Mononuclear cell (primary cell): Measurements from ENCODE around the gene PRKD2. TPM values are rescaled to one million over a fixed set of nuclear protein-coding genes. Genes with fewer than 3 reads are reported as not detected.
"Not testable (repeated sequence)": the region's sequence is repeated elsewhere in the genome, so short reads cannot be mapped to it uniquely, and the experiment has no call there.

Experiments
- H3K27me3 ChIP-seq: 2 replicates; pipeline ENCODE4 v1.6.0; 2011; ENCODE audit warnings: low read length, control low read depth; ENCODE audit not compliant: insufficient read depth
- H3K4me1 ChIP-seq: 2 replicates; pipeline ENCODE4 v1.5.1; 2011; ENCODE audit warnings: mild to moderate bottlenecking, low read length, control low read depth; ENCODE audit not compliant: insufficient read depth
- H3K4me3 ChIP-seq: 2 replicates; pipeline ENCODE4 v1.5.1; 2011; ENCODE audit warnings: mild to moderate bottlenecking, low read length, moderate library complexity
- H3K9me3 ChIP-seq: 2 replicates; pipeline ENCODE4 v1.5.1; 2011; ENCODE audit warnings: low read depth, mild to moderate bottlenecking, control low read depth, low read length
- total RNA-seq: library from RNA; depleted of rRNA; stranded (reverse); fragments of >200 nt; gene quantifications from one replicate; pipeline ENCODE4 v1.2.3, GENCODE V29; 2012

PRKD2 gene
- total RNA-seq, 1 donor = 25.2 TPM

GRCh38 chr19:46713781-46714443 lies 3.0 kb downstream of the PRKD2 start:
- no peaks in the 10 kb centered on the region for H3K9me3 ChIP-seq
- H3K4me1 ChIP-seq = peaks cover 47% of the 10 kb centered on the region
- no peaks in the 10 kb centered on the region for H3K27me3 ChIP-seq
- peak overlapping the region; percentile 88 for H3K4me3 ChIP-seq

DNA sequence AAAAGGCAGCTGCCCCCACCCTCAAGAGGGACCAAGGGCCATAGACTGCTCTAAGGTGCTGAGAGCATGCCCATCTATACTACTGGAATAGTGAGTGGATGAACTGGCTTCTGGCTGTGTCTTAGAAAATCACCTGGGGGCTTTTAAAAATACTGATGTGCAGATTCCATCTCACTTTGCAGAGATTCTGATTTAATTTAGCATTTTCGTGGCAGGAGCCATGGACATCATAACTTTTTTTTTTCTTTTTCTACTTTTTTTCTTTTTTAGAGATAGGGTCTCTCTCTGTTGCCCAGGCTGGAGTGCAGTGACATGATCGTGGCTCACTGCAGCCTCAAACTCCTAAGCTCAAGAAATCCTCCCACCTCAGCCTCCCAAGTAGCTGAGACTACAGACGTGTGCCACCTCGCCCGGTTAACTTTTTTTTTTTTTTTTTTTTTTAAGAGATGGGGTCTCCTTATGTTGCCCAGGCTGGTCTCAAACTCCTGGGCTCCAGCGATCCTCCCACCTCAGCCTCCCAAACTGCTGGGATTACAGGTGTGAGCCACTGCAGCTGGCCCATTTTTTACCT lies 4.1 kb downstream of the PRKD2 start:
- not testable (repeated sequence) for H3K9me3 ChIP-seq, H3K27me3 ChIP-seq, H3K4me3 ChIP-seq
- peaks cover 36% of the 10 kb centered on the region for H3K4me1 ChIP-seq

DNA sequence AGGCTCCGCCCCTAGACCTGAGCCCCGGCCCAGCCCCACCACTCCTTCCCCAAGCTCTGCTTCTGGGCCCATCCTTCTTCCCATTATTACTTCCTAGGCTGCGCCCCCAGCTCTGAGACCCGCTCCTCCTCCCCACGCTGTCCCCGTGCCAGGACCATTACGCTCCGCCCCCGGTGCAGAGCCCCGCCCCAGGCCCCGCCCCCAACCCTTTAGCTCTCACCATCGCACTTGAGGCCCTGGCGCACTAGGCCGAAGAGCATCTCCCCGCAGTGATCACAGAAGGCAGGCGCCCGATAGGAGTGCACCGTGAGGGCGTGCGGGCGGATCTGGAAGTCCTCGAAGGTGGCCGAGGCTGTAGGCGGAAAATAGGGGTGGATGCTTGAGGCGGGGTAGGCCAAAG lies 6.2 kb downstream of the PRKD2 start:
- peaks cover 26% of the 10 kb centered on the region for H3K4me1 ChIP-seq
- H3K27me3 ChIP-seq = no peaks in the 10 kb centered on the region
- no peak overlapping the region for H3K4me3 ChIP-seq
- H3K9me3 ChIP-seq = no peaks in the 10 kb centered on the region

DNA sequence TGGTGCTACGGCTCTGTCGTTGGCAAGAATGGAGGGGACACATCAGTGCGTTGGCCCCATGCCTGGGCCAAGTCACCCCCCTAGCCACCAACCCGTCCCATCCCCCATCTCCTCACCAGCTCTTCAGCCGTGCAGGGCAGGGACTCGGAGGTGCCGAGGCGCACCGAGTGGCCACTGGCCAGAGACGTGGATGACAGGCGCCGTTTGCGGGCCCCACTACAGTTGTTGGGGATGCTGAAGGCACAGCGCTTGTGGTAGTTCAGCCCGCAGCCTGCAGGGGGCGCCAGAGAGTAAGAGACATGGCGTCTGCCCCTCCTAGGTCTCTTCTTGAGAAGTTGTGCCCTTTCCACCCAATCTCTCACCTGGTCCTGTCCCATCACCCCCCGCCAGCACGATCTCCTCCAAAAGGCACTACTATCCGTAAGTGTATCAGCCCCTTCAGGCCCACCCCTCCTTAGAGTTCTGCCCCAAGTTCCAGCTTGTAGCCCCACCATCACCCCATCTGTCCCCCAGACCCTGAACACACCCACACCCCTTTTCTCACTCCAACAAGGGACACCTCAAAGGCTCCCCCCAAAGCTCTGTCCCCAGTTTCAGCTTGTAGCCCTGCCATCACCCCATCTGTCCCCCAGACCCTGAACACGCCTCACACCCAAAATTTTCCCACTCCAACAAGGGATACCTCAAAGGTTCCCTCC lies 12.4 kb downstream of the PRKD2 start:
- H3K27me3 ChIP-seq = no peaks in the 10 kb centered on the region
- no peaks in the 10 kb centered on the region for H3K4me1 ChIP-seq
- H3K9me3 ChIP-seq = no peaks in the 10 kb centered on the region
- no peak overlapping the region for H3K4me3 ChIP-seq

- no peak overlapping the region for H3K4me3 ChIP-seq
- H3K27me3 ChIP-seq = no peaks in the 10 kb centered on the region
- no peaks in the 10 kb centered on the region for H3K9me3 ChIP-seq
- H3K4me1 ChIP-seq = no peaks in the 10 kb centered on the region
Observed at GRCh38 chr19:46700704-46701103, 16.2 kb downstream of the PRKD2 start.

DNA sequence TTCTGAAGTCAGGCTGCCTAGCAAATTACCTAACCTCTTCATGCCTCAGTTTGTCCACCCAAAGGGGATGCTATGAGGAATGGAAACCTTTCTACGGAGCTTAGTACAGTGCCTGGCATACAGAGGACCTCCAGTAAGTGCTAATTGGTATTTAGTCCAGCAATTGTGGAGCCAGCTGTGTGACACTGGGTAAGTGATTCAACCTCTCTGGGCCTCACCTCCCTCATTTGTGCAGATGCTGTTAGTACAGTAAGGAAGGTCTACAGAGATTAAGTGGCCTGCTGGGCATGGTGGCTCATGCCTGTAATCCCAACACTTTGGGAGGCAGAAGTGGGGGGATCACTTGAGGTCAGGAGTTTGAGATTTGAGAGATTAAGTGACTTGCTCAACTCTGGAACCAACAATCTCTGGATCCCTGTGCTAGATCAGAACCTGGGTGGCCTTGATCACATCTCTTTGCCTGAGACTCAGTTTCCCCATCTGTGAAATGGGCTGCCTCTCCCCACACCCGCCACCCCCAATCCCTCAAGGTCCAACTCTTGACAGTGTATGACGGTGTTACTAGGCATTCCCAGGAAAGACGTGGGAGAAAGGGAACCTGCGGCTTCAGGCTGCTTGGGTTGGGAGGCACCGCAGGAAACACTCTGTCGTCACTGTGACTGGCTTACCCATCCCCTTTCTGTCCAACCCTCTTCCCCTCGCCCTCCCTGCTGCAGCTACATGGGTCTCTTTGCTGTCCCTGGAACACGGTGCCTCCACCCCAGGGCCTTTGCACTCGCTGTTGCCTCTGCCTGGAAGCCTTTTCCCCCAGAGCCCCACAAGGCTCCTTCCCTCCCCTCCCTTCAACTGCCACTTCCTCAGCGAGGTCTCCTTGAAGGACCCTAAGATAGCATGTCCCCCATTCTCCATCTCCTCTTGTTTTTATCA lies 18.3 kb downstream of the PRKD2 start:
- Histone ChIP-seq H3K4me1 (no peaks in the 10 kb centered on the region), H3K4me3 (no peak overlapping the region), H3K27me3 (no peaks in the 10 kb centered on the region), H3K9me3 (no peaks in the 10 kb centered on the region)

DNA sequence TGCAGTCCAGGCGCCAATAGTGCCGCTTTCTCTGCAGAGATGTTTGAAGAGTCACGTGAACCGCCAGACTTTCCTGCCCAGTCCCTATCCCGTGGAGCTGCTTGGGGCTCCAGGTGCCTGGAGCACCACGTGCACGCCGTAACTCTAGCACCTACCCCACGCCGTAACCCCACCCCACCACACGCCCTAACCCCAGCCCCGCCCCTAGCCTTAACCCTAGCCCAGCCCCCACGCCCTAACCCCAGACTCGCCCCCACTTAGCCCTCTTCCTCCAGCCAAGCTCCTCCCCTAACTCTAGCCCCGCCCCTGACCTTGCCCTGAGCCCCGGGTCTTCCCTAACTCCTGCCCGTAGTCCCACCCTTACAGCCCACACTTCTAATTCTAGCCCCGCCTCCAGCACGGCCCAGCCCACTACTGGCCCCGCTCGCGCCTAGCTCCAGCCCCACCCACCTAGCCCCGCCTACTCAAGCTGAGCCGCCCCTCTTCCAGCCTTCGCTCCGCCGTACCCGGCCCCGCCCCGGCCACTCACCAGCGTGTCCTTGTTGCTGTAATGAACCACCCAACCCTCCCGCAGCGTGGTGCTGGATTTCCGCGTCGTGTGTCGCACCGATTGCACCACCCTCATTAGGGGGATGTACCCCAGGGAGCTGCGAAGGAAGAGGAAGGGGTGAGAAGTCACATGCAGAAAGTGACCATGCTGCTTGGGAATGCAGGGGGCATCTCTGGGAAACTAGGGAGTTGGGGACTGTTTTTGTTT lies 19.5 kb downstream of the PRKD2 start:
- Histone ChIP-seq H3K27me3 (no peaks in the 10 kb centered on the region), H3K4me3 (no peak overlapping the region), H3K4me1 (no peaks in the 10 kb centered on the region), H3K9me3 (no peaks in the 10 kb centered on the region)

DNA sequence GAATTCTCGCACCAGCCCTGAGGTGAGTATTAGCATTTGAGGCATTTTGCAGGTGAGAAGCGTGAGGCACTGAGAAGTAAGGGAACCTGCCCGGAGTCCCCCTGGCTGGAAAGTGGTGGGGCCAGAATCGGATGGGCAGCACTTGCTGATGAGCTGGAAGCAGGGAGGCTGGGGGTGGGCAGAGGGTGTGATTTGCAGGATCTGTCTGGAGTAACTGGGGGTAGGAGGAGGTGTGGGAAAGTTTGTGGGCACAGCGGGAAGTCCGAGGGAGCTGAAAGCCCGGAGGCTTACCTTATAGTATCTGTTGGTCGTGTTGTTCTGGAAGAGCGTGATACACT lies 20.1 kb downstream of the PRKD2 start:
- Histone ChIP-seq H3K27me3 (no peaks in the 10 kb centered on the region), H3K4me1 (no peaks in the 10 kb centered on the region), H3K9me3 (no peaks in the 10 kb centered on the region), H3K4me3 (no peak overlapping the region)

GRCh38 chr19:46696052-46696451 lies 20.9 kb downstream of the PRKD2 start:
- no peaks in the 10 kb centered on the region for H3K9me3 ChIP-seq
- no peaks in the 10 kb centered on the region for H3K27me3 ChIP-seq
- no peaks in the 10 kb centered on the region for H3K4me1 ChIP-seq
- H3K4me3 ChIP-seq = no peak overlapping the region

- H3K4me1 ChIP-seq = no peaks in the 10 kb centered on the region
- no peak overlapping the region for H3K4me3 ChIP-seq
- no peaks in the 10 kb centered on the region for H3K9me3 ChIP-seq
- H3K27me3 ChIP-seq = no peaks in the 10 kb centered on the region
Observed at GRCh38 chr19:46693760-46694159, 23.2 kb downstream of the PRKD2 start.

DNA sequence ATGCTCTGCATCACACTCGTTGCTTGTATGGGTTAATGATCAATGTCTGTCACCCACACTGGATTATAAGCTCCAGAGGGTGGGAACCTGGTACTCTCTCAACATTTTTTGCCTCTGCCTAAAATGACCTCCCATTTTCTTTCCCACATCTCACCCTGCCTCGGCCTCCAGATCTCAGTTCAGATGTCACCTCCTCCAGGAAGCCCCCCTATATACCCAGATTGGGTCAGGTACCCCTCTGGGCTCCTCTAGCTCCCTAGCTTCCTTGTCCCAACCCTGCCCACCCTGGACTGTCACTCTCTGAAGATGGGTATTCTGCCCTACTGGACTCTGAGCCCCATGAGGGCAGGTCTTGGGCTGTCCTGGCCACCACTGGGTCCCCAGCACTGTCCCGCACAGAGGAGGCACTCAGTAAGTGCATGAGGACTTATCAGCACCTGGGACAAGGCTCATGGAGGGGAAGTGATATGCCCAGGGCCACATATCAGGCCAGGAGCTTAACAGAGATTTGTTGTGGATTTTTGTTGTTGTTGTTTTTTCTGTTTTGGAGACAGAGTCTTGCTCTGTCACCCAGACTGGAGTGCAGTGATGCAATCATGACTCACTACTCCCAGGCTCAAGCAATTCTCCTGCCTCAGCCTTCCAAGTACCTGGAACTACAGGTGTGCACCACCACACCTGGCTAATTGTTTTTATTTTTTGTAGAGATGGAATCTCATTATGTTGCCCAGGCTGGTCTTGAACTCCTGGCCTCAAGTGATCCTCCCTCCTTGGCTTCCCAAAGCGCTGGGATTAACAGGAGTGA lies 23.8 kb downstream of the PRKD2 start:
- Histone ChIP-seq H3K27me3 (no peaks in the 10 kb centered on the region), H3K4me1 (no peaks in the 10 kb centered on the region), H3K9me3 (no peaks in the 10 kb centered on the region), H3K4me3 (no peak overlapping the region)

DNA sequence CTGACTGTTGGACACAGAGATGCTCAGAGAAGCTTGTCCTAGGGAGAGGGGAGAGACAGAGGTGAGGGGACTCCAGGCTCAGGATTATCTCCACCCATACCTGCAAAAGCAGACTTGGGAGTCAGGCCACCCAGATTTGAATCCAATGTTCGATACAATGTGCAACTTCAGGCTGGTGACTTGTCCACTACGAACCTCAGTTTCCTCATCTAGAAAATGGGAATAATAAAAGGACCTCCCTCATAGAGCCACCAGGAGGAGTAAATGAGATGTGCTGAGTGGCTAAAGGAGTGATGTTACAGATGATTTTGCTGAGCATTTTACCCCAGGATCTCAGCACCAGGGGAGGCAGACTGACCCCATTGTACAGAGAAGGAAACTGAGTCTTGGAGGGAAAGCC lies 25.0 kb downstream of the PRKD2 start:
- no peak overlapping the region for H3K4me3 ChIP-seq
- H3K27me3 ChIP-seq = no peaks in the 10 kb centered on the region
- no peaks in the 10 kb centered on the region for H3K4me1 ChIP-seq
- H3K9me3 ChIP-seq = no peaks in the 10 kb centered on the region

GRCh38 chr19:46691104-46691503 lies 25.8 kb downstream of the PRKD2 start:
- Histone ChIP-seq H3K4me1 (no peaks in the 10 kb centered on the region), H3K9me3 (no peaks in the 10 kb centered on the region), H3K4me3 (no peak overlapping the region), H3K27me3 (no peaks in the 10 kb centered on the region)

- H3K4me1 ChIP-seq = no peaks in the 10 kb centered on the region
Observed at GRCh38 chr19:46689358-46689757, 27.6 kb downstream of the PRKD2 start.

More at GRCh38 chr19:46689358-46689757, 27.6 kb downstream of the PRKD2 start:
- H3K9me3 ChIP-seq = no peaks in the 10 kb centered on the region
- H3K27me3 ChIP-seq = no peaks in the 10 kb centered on the region
- no peak overlapping the region for H3K4me3 ChIP-seq
